H9 (cell line): Measurements from ENCODE around the gene MYO18B. TPM values are rescaled to one million over a fixed set of nuclear protein-coding genes. Genes with fewer than 3 reads are reported as not detected.

Experiments
- DNase-seq: peaks from one replicate; pipeline ENCODE4 v3.0.0-alpha.2; 2017
- H2AFZ ChIP-seq: one replicate; pipeline ENCODE4 v1.6.1; 2013; ENCODE audit warnings: mild to moderate bottlenecking, low read length, control low read depth, moderate library complexity
- H2AK5ac ChIP-seq: 2 replicates; pipeline ENCODE4 v1.6.1; 2013; ENCODE audit warnings: low read length, control low read depth, mixed read lengths; ENCODE audit not compliant: insufficient read length
- H2BK120ac ChIP-seq: one replicate; pipeline ENCODE4 v1.6.1; 2013; ENCODE audit warnings: low read depth, mild to moderate bottlenecking, low read length, control low read depth, inconsistent platforms; ENCODE audit not compliant: poor library complexity, severe bottlenecking
- H2BK12ac ChIP-seq: 2 replicates; pipeline ENCODE4 v1.6.1; 2013; ENCODE audit warnings: low read length, control low read depth, mixed read lengths, low read depth; ENCODE audit not compliant: insufficient read length
- H2BK15ac ChIP-seq: 2 replicates; pipeline ENCODE4 v1.6.1; 2013; ENCODE audit warnings: low read depth, low read length, control low read depth
- H2BK20ac ChIP-seq: one replicate; pipeline ENCODE4 v1.6.1; 2013; ENCODE audit warnings: low read depth, mild to moderate bottlenecking, low read length, control low read depth, inconsistent platforms; ENCODE audit not compliant: poor library complexity, severe bottlenecking
- H2BK5ac ChIP-seq: 2 replicates; pipeline ENCODE4 v1.6.1; 2013; ENCODE audit warnings: low read length, control low read depth, mixed read lengths; ENCODE audit not compliant: insufficient read length
- H3K14ac ChIP-seq: 2 replicates; pipeline ENCODE4 v1.6.1; 2013; ENCODE audit warnings: low read length, control low read depth; ENCODE audit not compliant: insufficient read depth
- H3K18ac ChIP-seq: 2 replicates; pipeline ENCODE4 v1.6.1; 2013; ENCODE audit warnings: low read depth, mild to moderate bottlenecking, mixed read lengths, low read length, control low read depth; ENCODE audit not compliant: insufficient read length
- H3K23ac ChIP-seq: 2 replicates; pipeline ENCODE4 v1.6.1; 2013; ENCODE audit warnings: low read length, control low read depth, mixed read lengths, low read depth; ENCODE audit not compliant: insufficient read length
- H3K23me2 ChIP-seq: 2 replicates; pipeline ENCODE4 v1.6.1; 2013; ENCODE audit warnings: low read depth, mild to moderate bottlenecking, mixed read lengths, low read length, control low read depth; ENCODE audit not compliant: insufficient read length, poor library complexity, severe bottlenecking
- H3K27ac ChIP-seq: 2 replicates; pipeline ENCODE4 v1.5.1; 2013; ENCODE audit warnings: low read length, control low read depth, mixed read lengths, low read depth; ENCODE audit not compliant: insufficient read length
- H3K27me3 ChIP-seq: 2 replicates; pipeline ENCODE4 v1.6.1; 2013; ENCODE audit warnings: low read length, control low read depth, inconsistent platforms; ENCODE audit not compliant: insufficient read depth
- H3K4ac ChIP-seq: 2 replicates; pipeline ENCODE4 v1.6.1; 2013; ENCODE audit warnings: low read depth, mild to moderate bottlenecking, control low read depth, inconsistent platforms, low read length, moderate library complexity
- H3K4me1 ChIP-seq: 2 replicates; pipeline ENCODE4 v1.6.1; 2013; ENCODE audit warnings: low read length, control low read depth, inconsistent platforms; ENCODE audit not compliant: insufficient read depth
- H3K4me2 ChIP-seq: 2 replicates; pipeline ENCODE4 v1.6.1; 2013; ENCODE audit warnings: low read length, control low read depth, mixed read lengths; ENCODE audit not compliant: insufficient read length, insufficient read depth
- H3K56ac ChIP-seq: 2 replicates; pipeline ENCODE4 v1.6.1; 2013; ENCODE audit warnings: low read depth, mild to moderate bottlenecking, mixed read lengths, low read length, control low read depth; ENCODE audit not compliant: insufficient read length
- H3K79me1 ChIP-seq: 2 replicates; pipeline ENCODE4 v1.6.1; 2013; ENCODE audit warnings: low read depth, mild to moderate bottlenecking, moderate library complexity, low read length, control low read depth, inconsistent platforms; ENCODE audit not compliant: insufficient read depth, poor library complexity, severe bottlenecking
- H3K79me2 ChIP-seq: 2 replicates; pipeline ENCODE4 v1.6.1; 2013; ENCODE audit warnings: low read length, control low read depth, inconsistent platforms; ENCODE audit not compliant: insufficient read depth
- H3K9ac ChIP-seq: 2 replicates; pipeline ENCODE4 v1.6.1; 2013; ENCODE audit warnings: low read length, control low read depth, mixed read lengths; ENCODE audit not compliant: insufficient read length; ENCODE audit errors: extremely low read depth
- H3K9me3 ChIP-seq: one replicate; pipeline ENCODE4 v1.6.1; 2013; ENCODE audit warnings: low read depth, low read length, inconsistent platforms; ENCODE audit not compliant: control insufficient read depth
- H3T11ph ChIP-seq: one replicate; pipeline ENCODE4 v1.6.1; 2013; ENCODE audit warnings: mild to moderate bottlenecking, low read length, control low read depth, inconsistent platforms
- H4K20me1 ChIP-seq: one replicate; pipeline ENCODE4 v1.6.1; 2013; ENCODE audit not compliant: control insufficient read depth, insufficient read length, insufficient read depth
- H4K5ac ChIP-seq: 2 replicates; pipeline ENCODE4 v1.6.1; 2013; ENCODE audit warnings: low read depth, mild to moderate bottlenecking, mixed read lengths, low read length, control low read depth; ENCODE audit not compliant: insufficient read length
- H4K8ac ChIP-seq: replicated peaks from 2 replicates; pipeline ENCODE4 v1.6.1; 2013; ENCODE audit warnings: low read length, control low read depth, mixed read lengths, low read depth; ENCODE audit not compliant: insufficient read length
- H4K91ac ChIP-seq: 2 replicates; pipeline ENCODE4 v1.6.1; 2013; ENCODE audit warnings: low read depth, mild to moderate bottlenecking, moderate library complexity, mixed read lengths, low read length, control low read depth; ENCODE audit not compliant: insufficient read length
- H3K27ac Mint-ChIP-seq, 3 experiments: 2 replicates in 2 of 3; 3 replicates in 1 of 3; pipeline ENCODE4 v1.8.0; 2020 to 2021; ENCODE audit warnings: mixed read lengths in 3 of 3, mild to moderate bottlenecking in 1 of 3, moderate library complexity in 1 of 3
- H3K27me3 Mint-ChIP-seq: 2 replicates; pipeline ENCODE4 v1.8.0; 2021; ENCODE audit warnings: low read depth, mild to moderate bottlenecking, moderate library complexity, mixed read lengths
- H3K36me3 Mint-ChIP-seq, 3 experiments: 2 replicates in 2 of 3; 3 replicates in 1 of 3; pipeline ENCODE4 v1.8.0; 2020 to 2021; ENCODE audit warnings: low read depth in 3 of 3, mixed read lengths in 3 of 3; ENCODE audit not compliant: insufficient read depth in 1 of 3
- H3K4me1 Mint-ChIP-seq, 2 experiments: 2 replicates each; pipeline ENCODE4 v1.8.0; 2020; ENCODE audit warnings: mixed read lengths in 2 of 2
- H3K4me3 Mint-ChIP-seq, 2 experiments: 2 replicates in 1 of 2; 3 replicates in 1 of 2; pipeline ENCODE4 v1.8.0; 2020 to 2021; ENCODE audit warnings: mild to moderate bottlenecking in 2 of 2, mixed read lengths in 2 of 2, moderate library complexity in 1 of 2
- H3K9me3 Mint-ChIP-seq, 2 experiments: 2 replicates in 1 of 2; 3 replicates in 1 of 2; pipeline ENCODE4 v1.8.0; 2020; ENCODE audit warnings: mild to moderate bottlenecking in 2 of 2, mixed read lengths in 2 of 2, moderate library complexity in 1 of 2
- WGBS: extraction: QIAGEN DNeasy Blood & Tissue Kit; methylation state at CpG from one replicate; pipeline ENCODE4 v1.1.7; 2013; ENCODE audit warnings: missing lambda C conversion rate, low lambda C conversion rate, mixed read lengths; ENCODE audit not compliant: insufficient read length; ENCODE audit errors: extremely low coverage; 5-methylcytosine and 5-hydroxymethylcytosine counted together
- total RNA-seq: library from RNA; stranded (reverse); gene quantifications from 2 replicates; pipeline ENCODE4 v1.2.1, GENCODE V29; 2021
- TF ChIP-seq, protein P1 (sequence below): fragments of 200-600 bp; sonication (generic); conservative IDR thresholded peaks from 3 replicates; pipeline ENCODE4 v1.8.0; 2021; ENCODE audit warnings: antibody characterized with exemption, mild to moderate bottlenecking

Gene MYO18B
- total RNA-seq, 1 experiment from 2014 or later = 0.46 TPM

DNA sequence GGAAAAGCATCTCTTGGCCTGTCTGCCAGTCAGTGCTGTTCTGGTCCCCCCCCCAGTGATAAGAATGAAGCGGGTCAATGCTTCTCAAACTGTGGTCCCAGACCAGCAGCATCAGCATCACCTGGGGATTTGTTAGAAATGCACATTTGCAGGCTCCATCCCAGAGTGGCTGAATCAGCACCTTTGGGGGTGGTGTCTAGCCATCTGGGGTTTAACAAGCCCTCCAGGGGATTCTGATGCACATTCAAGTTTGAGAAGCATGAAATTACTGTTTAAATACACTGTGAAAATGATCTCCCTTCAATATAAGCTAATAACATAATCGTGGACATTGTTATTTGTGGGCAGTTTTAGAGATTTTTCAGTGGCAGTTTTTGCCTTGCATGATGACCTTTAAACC is 133.5 kb downstream of the MYO18B start:
- H3T11ph ChIP-seq = no peak overlapping the region
- no peaks in the 10 kb centered on the region for H3K79me1 ChIP-seq
- H2BK120ac ChIP-seq = no peak overlapping the region
- no peak overlapping the region for H3K23ac ChIP-seq
- H4K5ac ChIP-seq = no peak overlapping the region
- no peaks in the 10 kb centered on the region for H3K9me3 ChIP-seq
- no peak overlapping the region for H3K27ac ChIP-seq
- H3K27me3 Mint-ChIP-seq = peaks cover 2% of the 10 kb centered on the region
- H3K4me2 ChIP-seq = no peak overlapping the region
- no peak overlapping the region for H2AFZ ChIP-seq
- no peak overlapping the region for H4K8ac ChIP-seq
- no peak for DNase-seq
- no peak overlapping the region for H3K4me3 Mint-ChIP-seq
- peaks cover 0 to 18% of the 10 kb centered on the region in 2 experiments; a peak in 3 of 4 replicates for H3K4me1 Mint-ChIP-seq
- H3K79me2 ChIP-seq = no peaks in the 10 kb centered on the region
- H2BK12ac ChIP-seq = no peak overlapping the region
- H3K36me3 Mint-ChIP-seq = no peaks in the 10 kb centered on the region
- H2BK20ac ChIP-seq = no peak overlapping the region
- H2AK5ac ChIP-seq = no peak overlapping the region
- no peak overlapping the region for H3K27ac Mint-ChIP-seq
- H3K4me1 ChIP-seq = no peaks in the 10 kb centered on the region
- H2BK5ac ChIP-seq = no peak overlapping the region
- no peak overlapping the region for H4K91ac ChIP-seq
- H3K9me3 Mint-ChIP-seq = no peaks in the 10 kb centered on the region
- no peak overlapping the region for H3K14ac ChIP-seq
- no peak overlapping the region for H2BK15ac ChIP-seq
- no peaks in the 10 kb centered on the region for H3K27me3 ChIP-seq
- no CpG with 5 or more reads among the region's 2 CpGs for WGBS
- H4K20me1 ChIP-seq = no peaks in the 10 kb centered on the region
- H3K9ac ChIP-seq = no peak overlapping the region
- no peak overlapping the region for H3K56ac ChIP-seq
- no peak overlapping the region for H3K4ac ChIP-seq
- H3K23me2 ChIP-seq = no peaks in the 10 kb centered on the region
- TF ChIP-seq, protein P1, sequence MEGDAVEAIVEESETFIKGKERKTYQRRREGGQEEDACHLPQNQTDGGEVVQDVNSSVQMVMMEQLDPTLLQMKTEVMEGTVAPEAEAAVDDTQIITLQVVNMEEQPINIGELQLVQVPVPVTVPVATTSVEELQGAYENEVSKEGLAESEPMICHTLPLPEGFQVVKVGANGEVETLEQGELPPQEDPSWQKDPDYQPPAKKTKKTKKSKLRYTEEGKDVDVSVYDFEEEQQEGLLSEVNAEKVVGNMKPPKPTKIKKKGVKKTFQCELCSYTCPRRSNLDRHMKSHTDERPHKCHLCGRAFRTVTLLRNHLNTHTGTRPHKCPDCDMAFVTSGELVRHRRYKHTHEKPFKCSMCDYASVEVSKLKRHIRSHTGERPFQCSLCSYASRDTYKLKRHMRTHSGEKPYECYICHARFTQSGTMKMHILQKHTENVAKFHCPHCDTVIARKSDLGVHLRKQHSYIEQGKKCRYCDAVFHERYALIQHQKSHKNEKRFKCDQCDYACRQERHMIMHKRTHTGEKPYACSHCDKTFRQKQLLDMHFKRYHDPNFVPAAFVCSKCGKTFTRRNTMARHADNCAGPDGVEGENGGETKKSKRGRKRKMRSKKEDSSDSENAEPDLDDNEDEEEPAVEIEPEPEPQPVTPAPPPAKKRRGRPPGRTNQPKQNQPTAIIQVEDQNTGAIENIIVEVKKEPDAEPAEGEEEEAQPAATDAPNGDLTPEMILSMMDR = no peak
- H3K18ac ChIP-seq = no peak overlapping the region
